SJSA1 (cell line): ENCODE results near the gene GNAQ. TPM values are rescaled to one million over a fixed set of nuclear protein-coding genes. Genes with fewer than 3 reads are reported as not detected.
"Not testable (repeated sequence)": the region's sequence is repeated elsewhere in the genome, so short reads cannot be mapped to it uniquely, and the experiment has no call there.

Experiments
- DNase-seq, 2 experiments: peaks; one replicate each; pipeline ENCODE4 v3.0.0-alpha.2; 2015 to 2020; ENCODE audit warnings: low spot score in 2 of 2, low read depth in 1 of 2
- H3K27ac ChIP-seq: fragments of 250-450 bp; sonication (Bioruptor Pico); 2 replicates; pipeline ENCODE4 v1.5.1; 2020; ENCODE audit warnings: mild to moderate bottlenecking, moderate library complexity
- H3K27me3 ChIP-seq: fragments of 250-450 bp; sonication (Bioruptor Pico); replicated peaks from 2 replicates; pipeline ENCODE4 v1.5.1; 2020; ENCODE audit warnings: mild to moderate bottlenecking, moderate library complexity
- H3K36me3 ChIP-seq: fragments of 250-450 bp; sonication (Bioruptor Pico); 2 replicates; pipeline ENCODE4 v1.5.1; 2020; ENCODE audit warnings: mild to moderate bottlenecking
- H3K4me1 ChIP-seq: fragments of 250-450 bp; sonication (Bioruptor Pico); replicated peaks from 2 replicates; pipeline ENCODE4 v1.6.1; 2021; ENCODE audit warnings: mild to moderate bottlenecking
- H3K4me3 ChIP-seq: fragments of 250-450 bp; sonication (Bioruptor Pico); 2 replicates; pipeline ENCODE4 v1.5.1; 2020; ENCODE audit warnings: mild to moderate bottlenecking
- H3K9me3 ChIP-seq: fragments of 250-450 bp; sonication (Bioruptor Pico); replicated peaks from 2 replicates; pipeline ENCODE4 v1.5.1; 2020; ENCODE audit warnings: mild to moderate bottlenecking
- total RNA-seq: library from RNA; depleted of rRNA; stranded (reverse); fragments of >200 nt; shearing (Covaris generic); gene quantifications from 2 replicates; pipeline ENCODE4 v1.2.3, GENCODE V29; 2014

GNAQ gene
- total RNA-seq, 1 experiment from 2014 or later: 46.2 TPM

- Histone ChIP-seq H3K4me3 (no peak overlapping the region), H3K36me3 (no peaks in the 10 kb centered on the region), H3K9me3 (no peaks in the 10 kb centered on the region), H3K4me1 (peaks cover 16% of the 10 kb centered on the region), H3K27ac (peak overlapping the region; percentile 53), H3K27me3 (no peaks in the 10 kb centered on the region)
- DNase-seq: peak in 1 of 2 experiments; percentile 52
Measured at GRCh38 chr9:77883846-77884771, 147.5 kb downstream of the GNAQ start.

- Histone ChIP-seq H3K4me1 (peaks cover 16% of the 10 kb centered on the region), H3K9me3 (no peaks in the 10 kb centered on the region), H3K4me3 (no peak overlapping the region), H3K27ac (no peak overlapping the region), H3K36me3 (no peaks in the 10 kb centered on the region), H3K27me3 (no peaks in the 10 kb centered on the region)
- no peak for DNase-seq
Measured at GRCh38 chr9:77883133-77883532, 148.5 kb downstream of the GNAQ start.

DNA sequence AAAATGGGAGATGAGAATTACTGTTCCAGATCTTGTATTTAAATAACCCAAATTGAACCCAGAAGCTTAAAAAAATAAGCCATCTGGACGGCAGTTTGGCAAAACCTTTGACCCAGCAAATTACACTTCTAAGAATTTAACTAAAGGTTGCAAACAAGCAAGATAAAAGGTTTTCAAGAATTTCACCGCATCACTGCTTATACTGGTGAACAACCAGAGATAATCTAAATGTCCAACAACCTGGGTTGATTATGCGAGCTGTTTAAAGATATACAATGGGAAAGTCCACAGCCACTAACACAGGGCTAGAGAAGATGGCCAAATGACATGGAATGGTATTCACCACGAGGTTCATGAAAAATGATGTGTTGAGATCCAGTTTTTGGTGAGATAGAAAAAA, 149.3 kb downstream of the GNAQ start:
- DNase-seq: no peak
- Histone ChIP-seq H3K4me1 (peaks cover 16% of the 10 kb centered on the region), H3K27ac (no peak overlapping the region), H3K27me3 (no peaks in the 10 kb centered on the region), H3K36me3 (no peaks in the 10 kb centered on the region), H3K9me3 (no peaks in the 10 kb centered on the region), H3K4me3 (no peak overlapping the region)

DNA sequence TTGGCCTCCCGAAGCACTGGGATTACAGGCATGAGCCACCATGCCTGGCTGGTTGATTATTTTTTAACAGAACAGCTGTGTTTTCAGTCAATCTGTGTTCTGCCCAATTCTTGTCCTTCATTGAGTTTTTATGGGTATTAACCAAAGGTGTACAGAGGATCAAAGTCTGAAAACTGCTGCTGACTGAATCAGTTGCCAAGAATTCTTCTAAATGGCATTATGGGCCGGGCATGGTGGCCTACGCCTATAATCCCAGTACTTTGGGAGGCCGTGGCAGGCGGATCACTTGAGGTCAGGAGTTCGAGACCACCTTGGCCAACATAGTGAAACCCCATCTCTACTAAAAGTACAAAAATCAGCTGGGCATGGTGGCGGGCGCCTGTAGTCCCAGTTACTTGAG, 150.0 kb downstream of the GNAQ start:
- H3K27ac ChIP-seq, H3K4me3 ChIP-seq, DNase-seq, H3K27me3 ChIP-seq, H3K9me3 ChIP-seq, H3K36me3 ChIP-seq: not testable (repeated sequence)
- H3K4me1 ChIP-seq: peaks cover 16% of the 10 kb centered on the region

- Histone ChIP-seq H3K4me1 (peaks cover 19% of the 10 kb centered on the region), H3K4me3 (no peak overlapping the region), H3K27ac (no peak overlapping the region), H3K9me3 (no peaks in the 10 kb centered on the region), H3K27me3 (no peaks in the 10 kb centered on the region), H3K36me3 (no peaks in the 10 kb centered on the region)
- no peak for DNase-seq
Measured at GRCh38 chr9:77881111-77881510, 150.5 kb downstream of the GNAQ start.

DNA sequence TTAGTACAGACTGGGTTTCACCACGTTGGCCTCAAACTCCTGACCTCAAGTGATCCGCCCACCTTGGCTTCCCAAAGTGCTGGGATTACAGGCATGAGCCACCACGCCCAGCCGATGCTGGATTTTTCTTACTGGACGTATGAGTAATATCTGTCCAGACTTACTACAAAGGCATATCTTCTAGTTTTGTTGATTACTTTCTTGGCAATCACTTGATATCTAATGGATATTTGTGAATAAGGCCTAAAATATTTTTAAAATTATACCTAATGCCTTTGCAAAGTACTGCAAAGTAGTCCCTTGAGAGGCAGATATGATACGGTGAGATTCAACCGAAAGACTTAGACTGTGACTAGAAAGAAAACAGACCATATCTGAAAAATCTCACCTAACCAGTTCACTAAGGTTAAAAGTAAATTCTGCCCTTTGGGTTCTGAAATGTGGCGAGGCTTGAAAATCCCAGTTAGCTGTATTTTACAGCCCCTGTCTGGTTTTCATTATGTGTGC, 152.1 kb downstream of the GNAQ start:
- DNase-seq: no peak
- H3K36me3 ChIP-seq: no peaks in the 10 kb centered on the region
- no peaks in the 10 kb centered on the region for H3K27me3 ChIP-seq
- H3K27ac ChIP-seq: no peak overlapping the region
- H3K9me3 ChIP-seq: no peaks in the 10 kb centered on the region
- no peak overlapping the region for H3K4me3 ChIP-seq
- peaks cover 15% of the 10 kb centered on the region for H3K4me1 ChIP-seq

DNA sequence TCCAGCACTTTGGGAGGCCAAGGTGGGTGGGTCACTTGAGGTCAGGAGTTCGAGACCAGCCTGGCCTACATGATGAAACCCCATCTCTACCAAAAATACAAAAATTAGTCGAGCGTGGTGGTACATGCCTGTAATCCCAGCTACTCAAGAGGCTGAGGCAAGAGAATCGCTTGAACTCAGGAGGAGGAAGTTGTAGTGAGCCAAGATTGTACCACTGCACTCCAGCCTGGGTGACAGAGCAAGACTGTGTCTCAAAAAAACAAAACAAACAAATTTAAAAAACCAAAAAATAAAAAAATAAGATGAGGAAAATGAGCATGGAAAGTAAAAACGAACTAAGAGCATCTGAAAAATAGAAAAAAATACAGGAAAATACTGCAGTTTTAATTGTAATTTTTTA, 152.8 kb downstream of the GNAQ start:
- H3K4me1 ChIP-seq, H3K27ac ChIP-seq, DNase-seq, H3K27me3 ChIP-seq, H3K9me3 ChIP-seq, H3K36me3 ChIP-seq, H3K4me3 ChIP-seq: not testable (repeated sequence)

GRCh38 chr9:77877976-77878375, 153.6 kb downstream of the GNAQ start:
- H3K27me3 ChIP-seq: no peaks in the 10 kb centered on the region
- peaks cover 4% of the 10 kb centered on the region; the same call in 1 of the 2 replicates for H3K4me1 ChIP-seq
- no peak for DNase-seq
- no peak overlapping the region for H3K27ac ChIP-seq
- H3K9me3 ChIP-seq: no peaks in the 10 kb centered on the region
- H3K4me3 ChIP-seq: no peak overlapping the region
- H3K36me3 ChIP-seq: no peaks in the 10 kb centered on the region

DNA sequence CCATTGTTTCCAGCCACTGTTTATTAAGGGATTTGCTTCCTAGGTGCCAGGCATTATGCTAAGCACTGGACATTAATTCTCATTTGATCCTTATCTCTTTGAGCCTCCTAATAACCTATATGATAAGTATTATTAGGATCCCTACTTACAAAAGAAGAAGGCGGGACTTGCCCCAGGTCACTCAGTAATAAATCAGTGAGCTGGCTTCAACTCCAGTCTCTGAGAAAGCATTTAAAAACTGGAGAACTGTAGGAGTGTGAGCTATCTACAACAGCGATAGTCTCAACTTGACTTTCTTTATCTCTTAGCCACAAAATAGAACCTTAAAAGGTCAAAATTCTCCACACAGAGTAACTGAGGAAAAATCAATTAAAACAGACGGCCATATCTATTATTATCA, 155.0 kb downstream of the GNAQ start:
- no peak for DNase-seq
- Histone ChIP-seq H3K4me1 (peaks cover 7% of the 10 kb centered on the region; the same call in 1 of the 2 replicates), H3K27ac (no peak overlapping the region), H3K4me3 (no peak overlapping the region), H3K27me3 (no peaks in the 10 kb centered on the region), H3K36me3 (no peaks in the 10 kb centered on the region), H3K9me3 (no peaks in the 10 kb centered on the region)

DNA sequence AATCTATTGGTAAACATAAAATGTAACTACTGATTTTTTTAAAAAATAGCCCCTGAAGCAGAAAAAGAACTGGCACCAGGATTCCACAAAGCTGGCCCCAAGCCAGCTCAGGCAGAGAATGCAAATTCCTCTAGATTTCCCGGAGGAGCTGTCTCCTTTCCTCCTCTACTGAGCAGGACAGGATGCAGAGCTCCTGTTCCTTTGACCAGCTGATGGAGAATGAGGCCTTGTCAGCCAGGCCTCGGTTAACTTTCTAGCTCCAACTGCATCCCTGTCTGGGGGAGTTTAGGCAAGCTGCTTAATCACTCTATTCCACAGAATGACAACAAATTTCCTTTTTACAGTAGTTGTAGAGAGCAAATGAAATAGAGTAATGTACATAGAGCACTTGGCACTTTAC, 155.5 kb downstream of the GNAQ start:
- Histone ChIP-seq H3K4me1 (peaks cover 7% of the 10 kb centered on the region; the same call in 1 of the 2 replicates), H3K27me3 (no peaks in the 10 kb centered on the region), H3K27ac (no peak overlapping the region), H3K36me3 (no peaks in the 10 kb centered on the region), H3K4me3 (no peak overlapping the region), H3K9me3 (no peaks in the 10 kb centered on the region)
- no peak for DNase-seq

- Histone ChIP-seq H3K36me3 (no peaks in the 10 kb centered on the region), H3K4me1 (peaks cover 7% of the 10 kb centered on the region; the same call in 1 of the 2 replicates), H3K27me3 (no peaks in the 10 kb centered on the region), H3K9me3 (no peaks in the 10 kb centered on the region), H3K4me3 (no peak overlapping the region), H3K27ac (no peak overlapping the region)
- no peak for DNase-seq
Measured at GRCh38 chr9:77872863-77873262, 158.7 kb downstream of the GNAQ start.

GRCh38 chr9:77872177-77872576, 159.4 kb downstream of the GNAQ start:
- Histone ChIP-seq H3K36me3 (no peaks in the 10 kb centered on the region), H3K27ac (no peak overlapping the region), H3K4me1 (peaks cover 7% of the 10 kb centered on the region; the same call in 1 of the 2 replicates), H3K27me3 (no peaks in the 10 kb centered on the region), H3K9me3 (no peaks in the 10 kb centered on the region), H3K4me3 (no peak overlapping the region)
- DNase-seq: no peak

- H3K9me3 ChIP-seq: no peaks in the 10 kb centered on the region
- H3K36me3 ChIP-seq: no peaks in the 10 kb centered on the region
- no peak overlapping the region for H3K27ac ChIP-seq
- no peaks in the 10 kb centered on the region for H3K27me3 ChIP-seq
- no peak for DNase-seq
- H3K4me3 ChIP-seq: no peak overlapping the region
- peaks cover 7% of the 10 kb centered on the region; the same call in 1 of the 2 replicates for H3K4me1 ChIP-seq
Measured at GRCh38 chr9:77871483-77871882, 160.1 kb downstream of the GNAQ start.

DNA sequence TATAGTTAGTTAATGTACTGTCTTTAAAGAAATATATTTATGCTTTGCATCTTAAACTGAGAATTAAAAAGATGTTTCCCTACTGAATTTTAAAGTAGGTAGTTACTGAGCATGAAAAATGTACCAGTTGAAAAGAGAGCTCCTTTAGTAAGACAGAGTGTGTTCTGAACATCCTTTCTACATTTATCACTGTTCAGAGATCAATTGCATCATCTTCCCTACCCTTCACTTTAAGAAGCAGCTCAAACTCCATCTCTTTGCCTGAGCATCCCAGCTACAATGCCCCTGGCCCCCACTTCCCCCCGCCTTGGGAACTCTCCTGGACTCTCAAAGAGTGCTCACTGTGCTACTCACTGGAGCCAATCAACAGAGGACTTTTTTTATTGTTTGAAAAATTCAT, 164.7 kb downstream of the GNAQ start:
- Histone ChIP-seq H3K9me3 (no peaks in the 10 kb centered on the region), H3K27ac (no peak overlapping the region), H3K27me3 (no peaks in the 10 kb centered on the region), H3K4me1 (no peaks in the 10 kb centered on the region), H3K4me3 (no peak overlapping the region), H3K36me3 (no peaks in the 10 kb centered on the region)
- DNase-seq: no peak
